MCF 10A (cell line): ENCODE measurements around the gene CDK14. TPM values are rescaled to one million over a fixed set of nuclear protein-coding genes. Genes with fewer than 3 reads are reported as not detected.

Experiments
- BruUV-seq: library from RNA; stranded (reverse); fragments of 400-500 nt; replicated peaks from 2 replicates; lab custom pipeline; 2021; lab: Mats Ljungman, UMichigan
- CTCF ChIA-PET: fragments of 300-600 bp; sonication (Branson Sonifier 250); formaldehyde crosslinking; extraction: SDS; loops from one replicate; lab custom pipeline; 2021; ENCODE audit warnings: antibody characterized with exemption, inconsistent platforms; lab: Yijun Ruan, JAX
- POLR2A ChIA-PET: fragments of 300-600, 350-650 bp; sonication (Branson Sonifier 250); formaldehyde crosslinking; extraction: SDS; loops from one replicate; lab custom pipeline; 2020; ENCODE audit warnings: antibody characterized with exemption, inconsistent platforms; lab: Yijun Ruan, JAX
- DNase-seq: peaks from one replicate; pipeline ENCODE4 v3.0.0-alpha.2; 2018; ENCODE audit not compliant: unreplicated experiment
- H3K27ac Mint-ChIP-seq: one replicate; pipeline ENCODE4 v1.8.0; 2022; ENCODE audit warnings: mild to moderate bottlenecking, low read depth, mixed read lengths; ENCODE audit not compliant: unreplicated experiment
- H3K27me3 Mint-ChIP-seq: one replicate; pipeline ENCODE4 v1.8.0; 2022; ENCODE audit warnings: mixed read lengths; ENCODE audit not compliant: insufficient read depth, unreplicated experiment
- H3K36me3 Mint-ChIP-seq: one replicate; pipeline ENCODE4 v1.8.0; 2022; ENCODE audit warnings: mild to moderate bottlenecking, moderate library complexity, mixed read lengths; ENCODE audit not compliant: insufficient read depth, unreplicated experiment
- H3K4me1 Mint-ChIP-seq: one replicate; pipeline ENCODE4 v1.8.0; 2022; ENCODE audit warnings: mixed read lengths; ENCODE audit not compliant: insufficient read depth, unreplicated experiment
- H3K4me3 Mint-ChIP-seq: one replicate; pipeline ENCODE4 v1.8.0; 2022; ENCODE audit warnings: mild to moderate bottlenecking, moderate library complexity, mixed read lengths; ENCODE audit not compliant: unreplicated experiment
- H3K9me3 Mint-ChIP-seq: one replicate; pipeline ENCODE4 v1.8.0; 2022; ENCODE audit warnings: mixed read lengths; ENCODE audit not compliant: unreplicated experiment
- CTCF ChIP-seq: fragments of 200-600 bp; IDR thresholded peaks from one replicate; pipeline ENCODE4 v1.8.0; 2022; ENCODE audit warnings: antibody characterized with exemption, mild to moderate bottlenecking; ENCODE audit not compliant: unreplicated experiment
- intact Hi-C: fragments of 100-400 bp; cut with micrococcal nuclease; formaldehyde crosslinking; loops from 2 replicates; pipeline ENCODE4 v1.14.1; 2022
- total RNA-seq: library from RNA; stranded (reverse); gene quantifications from 2 replicates; pipeline ENCODE4 v1.2.3, GENCODE V29; 2022

The CDK14 gene
- total RNA-seq, 1 experiment from 2014 or later, result 32.0 TPM

- no peak for TF ChIP-seq CTCF
These were observed 320.2 kb downstream of the CDK14 start for GRCh38 chr7:90916319-90916718.

GRCh38 chr7:90917539-90917938 is 321.4 kb downstream of the CDK14 start:
- BruUV-seq, result no TSS peak
- CTCF ChIA-PET, result no interaction called here
- H3K9me3 Mint-ChIP-seq, result no peaks in the 10 kb centered on the region
- peaks cover 6% of the 10 kb centered on the region for H3K36me3 Mint-ChIP-seq
- no peak overlapping the region for H3K27ac Mint-ChIP-seq
- H3K4me1 Mint-ChIP-seq, result no peaks in the 10 kb centered on the region
- no peaks in the 10 kb centered on the region for H3K27me3 Mint-ChIP-seq
- no peak for TF ChIP-seq CTCF
- no peak for DNase-seq
- POLR2A ChIA-PET, result no interaction called here
- intact Hi-C loops, result no loop called here
- no peak overlapping the region for H3K4me3 Mint-ChIP-seq

More at GRCh38 chr7:90916319-90916718, 320.2 kb downstream of the CDK14 start:
- no peaks in the 10 kb centered on the region for H3K9me3 Mint-ChIP-seq
- H3K4me3 Mint-ChIP-seq, result no peak overlapping the region
- BruUV-seq, result no TSS peak
- H3K4me1 Mint-ChIP-seq, result no peaks in the 10 kb centered on the region
- no peak overlapping the region for H3K27ac Mint-ChIP-seq
- ChIA-PET CTCF (no interaction called here), POLR2A (no interaction called here)
- intact Hi-C loops, result no loop called here
- DNase-seq, result no peak
- no peaks in the 10 kb centered on the region for H3K27me3 Mint-ChIP-seq
- peaks cover 11% of the 10 kb centered on the region for H3K36me3 Mint-ChIP-seq

- Mint-ChIP-seq H3K27ac (no peak overlapping the region), H3K36me3 (peaks cover 3% of the 10 kb centered on the region), H3K4me3 (no peak overlapping the region), H3K4me1 (no peaks in the 10 kb centered on the region), H3K9me3 (no peaks in the 10 kb centered on the region), H3K27me3 (no peaks in the 10 kb centered on the region)
- TF ChIP-seq CTCF, result no peak
- intact Hi-C loops, result no loop called here
- DNase-seq, result no peak
- POLR2A ChIA-PET, result interaction anchor here (0.5 kb wide), 1 partner anchor 502 kb away, joined by 3 read pairs; no protein-coding TSS in a partner anchor
- BruUV-seq, result TSS peak; percentile 16
- CTCF ChIA-PET, result no interaction called here
These were observed 322.2 kb downstream of the CDK14 start for GRCh38 chr7:90918303-90918702.

GRCh38 chr7:90919816-90920215 is 323.7 kb downstream of the CDK14 start:
- no TSS peak for BruUV-seq
- no peaks in the 10 kb centered on the region for H3K4me1 Mint-ChIP-seq
- H3K4me3 Mint-ChIP-seq, result no peak overlapping the region
- H3K36me3 Mint-ChIP-seq, result no peaks in the 10 kb centered on the region
- DNase-seq, result no peak
- H3K27ac Mint-ChIP-seq, result no peak overlapping the region
- intact Hi-C loops, result no loop called here
- no peaks in the 10 kb centered on the region for H3K9me3 Mint-ChIP-seq
- TF ChIP-seq CTCF, result no peak
- ChIA-PET CTCF (interaction anchor here (0.6 kb wide), 1 partner anchor 170 kb away, joined by 5 read pairs; no protein-coding TSS in a partner anchor), POLR2A (interaction anchor here (0.6 kb wide), 1 partner anchor 348 kb away, joined by 4 read pairs; no protein-coding TSS in a partner anchor)
- H3K27me3 Mint-ChIP-seq, result no peaks in the 10 kb centered on the region
